ENCODE results near the gene HJV. TPM values are rescaled to one million over a fixed set of nuclear protein-coding genes. Genes with fewer than 3 reads are reported as not detected.

HJV gene
- total and polyA plus RNA-seq, 2 of the 8 experiments (the other 6 are each of a cell fraction or from before 2014, with no cell fraction given), result 0.32 to 0.70 TPM

- H3K9me3 ChIP-seq (ENCODE audit: insufficient read depth in 2 of 2, low read depth in 1 of 2, low read length in 1 of 2), result no peaks in the 10 kb centered on the region
- no peak overlapping the region for H4K8ac ChIP-seq (ENCODE audit: extremely low read depth, insufficient read depth, low read length)
- H2BK15ac ChIP-seq (ENCODE audit: low read length), result no peak overlapping the region
- DNase-seq (ENCODE audit: low read depth in 1 of 2, low spot score in 2 of 2), result no peak
- H4K5ac ChIP-seq (ENCODE audit: insufficient read length, low read depth, low read length), result no peak overlapping the region
- H3K4me1 ChIP-seq (replicated peaks in 1 of 4; ENCODE audit: control insufficient read depth in 3 of 4, insufficient read depth in 4 of 4, low read length in 3 of 4), result peaks cover 4 to 9% (median 6%) of the 10 kb centered on the region in 4 experiments
- no peaks in the 10 kb centered on the region for H3K36me3 ChIP-seq (ENCODE audit: control insufficient read depth in 2 of 4, insufficient read depth in 4 of 4, low read length in 3 of 4)
- no peak overlapping the region for H2BK20ac ChIP-seq (ENCODE audit: low read length)
- H4K91ac ChIP-seq (replicated peaks; ENCODE audit: insufficient read length, low read length), result no peak overlapping the region
- CTCF ChIA-PET (ENCODE audit: partially characterized antibody), result interaction anchor here (1.1 to 6.9 kb wide), 6 partner anchors 11 to 43 kb away, joined by 3 to 58 read pairs (median 5); no protein-coding TSS in a partner anchor
- no peak overlapping the region for H2BK12ac ChIP-seq (ENCODE audit: low read depth, low read length)
- no peak overlapping the region for H2AFZ ChIP-seq (ENCODE audit: low read length)
- H2BK5ac ChIP-seq (ENCODE audit: low read depth, low read length), result no peak overlapping the region
- H3K4ac ChIP-seq (replicated peaks; ENCODE audit: insufficient read length, low read depth, low read length), result no peak overlapping the region
- H3K4me2 ChIP-seq (ENCODE audit: insufficient read depth in 1 of 2, low read depth in 2 of 2, low read length in 2 of 2), result no peak overlapping the region
- TF ChIP-seq CHD2 (IDR thresholded peaks at IDR 0.05; ENCODE audit: low read length), result no peak
- no peak for TF ChIP-seq SP2 (IDR thresholded peaks at IDR 0.05; ENCODE audit: low read length)
- TF ChIP-seq ATF2 (IDR thresholded peaks at IDR 0.05; ENCODE audit: low read length), result no peak
- no peak for TF ChIP-seq HDAC2 (IDR thresholded peaks at IDR 0.05; ENCODE audit: borderline replicate concordance in 1 of 2, low read depth in 2 of 2, low read length in 2 of 2)
- no peak for TF ChIP-seq E2F6 (IDR thresholded peaks at IDR 0.05)
- no peak for TF ChIP-seq KDM5A (IDR thresholded peaks at IDR 0.05; ENCODE audit: low read length)
- TF ChIP-seq SIN3A (conservative IDR thresholded peaks at IDR 0.05 in 1 of 2, IDR thresholded peaks at IDR 0.05 in 1 of 2; ENCODE audit: low read depth in 1 of 2, low read length in 2 of 2), result no peak
- no peak for TF ChIP-seq MAFK (IDR thresholded peaks at IDR 0.05; ENCODE audit: low read depth, low read length)
- no peak for TF ChIP-seq POLR2A (IDR thresholded peaks at IDR 0.05; ENCODE audit: control extremely low read depth in 1 of 2, low read depth in 2 of 2, low read length in 2 of 2)
- H2BK120ac ChIP-seq (replicated peaks; ENCODE audit: low read depth, low read length), result no peak overlapping the region
- peaks cover 6 to 30% (median 24%) of the 10 kb centered on the region in 4 experiments for H3K27me3 ChIP-seq (replicated peaks in 1 of 4; ENCODE audit: control insufficient read depth in 3 of 4, extremely low read depth in 1 of 4, insufficient read depth in 3 of 4, low read length in 3 of 4)
- no peak overlapping the region for H3K27ac ChIP-seq (ENCODE audit: low read depth, low read length)
- no peak overlapping the region for H2AK5ac ChIP-seq (ENCODE audit: low read depth, low read length)
- FAIRE-seq, result no peak
- H4K20me1 ChIP-seq (replicated peaks in 1 of 2; ENCODE audit: control insufficient read depth in 1 of 2, insufficient read depth in 2 of 2, low read length in 2 of 2), result no peaks in the 10 kb centered on the region
- no peak overlapping the region for H3K14ac ChIP-seq (ENCODE audit: insufficient read length)
- H3K79me2 ChIP-seq (ENCODE audit: control insufficient read depth in 1 of 2, insufficient read depth in 2 of 2, low read length in 2 of 2), result no peaks in the 10 kb centered on the region
- peaks cover 4% of the 10 kb centered on the region for H3K23me2 ChIP-seq (ENCODE audit: low read depth, low read length)
- H3K4me3 ChIP-seq (ENCODE audit: extremely low read depth in 1 of 4, insufficient read depth in 2 of 4, low read depth in 3 of 4, low read length in 4 of 4), result no peak overlapping the region
- POLR2A ChIA-PET (ENCODE audit: partially characterized antibody), result interaction anchor here (1.6 to 1.7 kb wide), 2 partner anchors 19 to 31 kb away, joined by 3 to 15 read pairs; no protein-coding TSS in a partner anchor
- no peak overlapping the region for H3K18ac ChIP-seq (ENCODE audit: extremely low read depth, low read length)
- H3K9ac ChIP-seq (replicated peaks in 1 of 4; ENCODE audit: extremely low read depth in 1 of 4, low read depth in 3 of 4, low read length in 3 of 4), result no peak overlapping the region
- no peak overlapping the region for H3K23ac ChIP-seq (ENCODE audit: insufficient read length)
- no peaks in the 10 kb centered on the region for H3K79me1 ChIP-seq (ENCODE audit: low read depth, low read length)
- 83% methylated on average over 1 of the region's 1 CpG; no CpG with 5 or more reads in 1 of the 2 experiments for WGBS, 2 experiments (ENCODE audit: extremely low coverage in 1 of 2, insufficient coverage in 1 of 2, insufficient read length in 1 of 2, insufficient replicate concordance in 2 of 2, low coverage in 1 of 2, low lambda C conversion rate in 2 of 2, missing lambda C conversion rate in 1 of 2)
- H3K56ac ChIP-seq (replicated peaks; ENCODE audit: insufficient read length, low read depth, low read length), result no peak overlapping the region
Measured at GRCh38 chr1:146021050-146021445, 487 bp downstream of the HJV start.
